GM10248 (cell line): ENCODE results near the gene DIAPH2.
"Not testable (repeated sequence)": the region's sequence is repeated elsewhere in the genome, so short reads cannot be mapped to it uniquely, and the experiment has no call there.

Experiments
- CTCF ChIA-PET: fragments of 300-600 bp; sonication (Branson Sonifier 250); formaldehyde crosslinking; extraction: SDS; loops from one replicate; lab custom pipeline; 2021; ENCODE audit warnings: antibody characterized with exemption; lab: Yijun Ruan, JAX
- POLR2A ChIA-PET: fragments of 350-650 bp; sonication (Branson Sonifier 250); formaldehyde crosslinking; extraction: SDS; loops from one replicate; lab custom pipeline; 2020; ENCODE audit warnings: antibody characterized with exemption; lab: Yijun Ruan, JAX
- DNase-seq: peaks from one replicate; pipeline ENCODE4 v3.0.0; 2012; ENCODE audit errors: extremely low spot score
- TF ChIP-seq, protein P1 (sequence below): IDR thresholded peaks from 2 replicates; pipeline ENCODE4 v1.5.1; 2012; ENCODE audit warnings: mild to moderate bottlenecking, low read depth; ENCODE audit errors: extremely low read depth, missing control alignments, control extremely low read depth

Gene DIAPH2

DNA sequence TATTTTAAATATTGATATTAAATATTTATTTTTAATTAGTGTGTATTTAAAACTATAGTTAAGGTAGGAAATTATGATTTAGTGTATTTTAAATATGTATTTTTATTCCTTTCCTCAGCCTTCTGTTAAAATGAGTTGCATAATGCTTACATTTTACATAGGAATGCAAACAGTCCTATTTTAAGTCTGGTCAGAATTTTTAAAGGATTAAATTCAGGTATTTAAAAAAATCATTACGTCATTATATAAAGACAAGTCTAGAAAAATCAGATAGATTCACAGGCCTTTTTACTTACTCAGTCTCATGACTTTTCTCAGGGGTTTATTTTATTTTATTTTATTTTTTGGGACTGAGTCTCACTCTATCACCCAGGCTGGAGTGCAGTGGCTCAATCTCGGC, 148.7 kb downstream of the DIAPH2 start:
- TF ChIP-seq, protein P1, sequence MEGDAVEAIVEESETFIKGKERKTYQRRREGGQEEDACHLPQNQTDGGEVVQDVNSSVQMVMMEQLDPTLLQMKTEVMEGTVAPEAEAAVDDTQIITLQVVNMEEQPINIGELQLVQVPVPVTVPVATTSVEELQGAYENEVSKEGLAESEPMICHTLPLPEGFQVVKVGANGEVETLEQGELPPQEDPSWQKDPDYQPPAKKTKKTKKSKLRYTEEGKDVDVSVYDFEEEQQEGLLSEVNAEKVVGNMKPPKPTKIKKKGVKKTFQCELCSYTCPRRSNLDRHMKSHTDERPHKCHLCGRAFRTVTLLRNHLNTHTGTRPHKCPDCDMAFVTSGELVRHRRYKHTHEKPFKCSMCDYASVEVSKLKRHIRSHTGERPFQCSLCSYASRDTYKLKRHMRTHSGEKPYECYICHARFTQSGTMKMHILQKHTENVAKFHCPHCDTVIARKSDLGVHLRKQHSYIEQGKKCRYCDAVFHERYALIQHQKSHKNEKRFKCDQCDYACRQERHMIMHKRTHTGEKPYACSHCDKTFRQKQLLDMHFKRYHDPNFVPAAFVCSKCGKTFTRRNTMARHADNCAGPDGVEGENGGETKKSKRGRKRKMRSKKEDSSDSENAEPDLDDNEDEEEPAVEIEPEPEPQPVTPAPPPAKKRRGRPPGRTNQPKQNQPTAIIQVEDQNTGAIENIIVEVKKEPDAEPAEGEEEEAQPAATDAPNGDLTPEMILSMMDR, result no peak
- CTCF ChIA-PET, result no interaction called here
- POLR2A ChIA-PET, result no interaction called here
- no peak for DNase-seq

DNA sequence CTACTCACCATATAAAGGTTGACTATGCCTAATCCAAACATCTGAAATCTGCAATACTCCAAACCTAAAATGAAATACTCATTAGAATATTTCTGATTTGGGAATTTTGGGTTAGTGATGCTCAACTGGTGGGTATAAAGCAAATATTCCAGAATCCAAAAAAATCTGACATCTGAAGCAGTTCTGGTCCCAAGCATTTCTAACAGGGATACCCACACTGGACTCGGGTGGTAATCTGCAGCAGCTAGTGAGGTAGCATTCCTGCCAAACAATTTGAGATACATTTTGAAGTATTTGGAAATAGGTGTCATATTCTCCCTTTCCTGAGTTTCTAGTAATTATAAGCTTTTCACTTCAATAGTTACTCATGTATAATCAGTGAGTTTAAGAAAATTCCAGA, 149.5 kb downstream of the DIAPH2 start:
- no peak for DNase-seq
- ChIA-PET POLR2A (no interaction called here), CTCF (no interaction called here)
- TF ChIP-seq, protein P1, result no peak

DNA sequence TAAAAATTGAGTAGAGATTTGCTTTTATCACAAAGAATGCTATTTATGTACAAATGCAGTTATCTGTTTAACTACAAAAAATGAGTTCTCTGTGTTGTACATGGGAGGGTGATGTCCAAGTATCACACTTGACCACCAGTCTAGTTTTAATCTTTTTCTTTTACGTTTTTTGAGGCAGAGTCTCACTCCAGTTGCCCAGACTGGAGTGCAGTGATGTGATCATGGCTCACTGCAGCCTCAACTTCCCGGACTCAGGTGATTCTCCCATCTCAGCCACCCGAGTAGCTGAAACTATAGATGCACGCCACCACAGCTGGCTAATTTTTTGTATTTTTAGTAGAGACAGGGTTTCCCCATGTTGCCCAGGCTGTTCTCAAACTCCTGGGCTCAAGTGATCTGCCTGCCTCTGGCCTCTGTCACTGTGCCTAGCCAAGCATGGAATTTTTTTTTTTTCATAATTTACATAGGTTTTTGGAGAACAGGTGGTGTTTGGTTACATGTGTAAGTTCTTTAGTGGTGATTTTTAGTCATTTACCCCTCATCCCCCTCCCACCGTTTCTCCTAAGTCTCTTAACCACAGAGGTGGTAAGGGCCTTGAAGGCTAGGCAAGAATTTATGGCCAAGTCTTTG, 151.1 kb downstream of the DIAPH2 start:
- CTCF ChIA-PET, result no interaction called here
- TF ChIP-seq, protein P1, result no peak
- POLR2A ChIA-PET, result no interaction called here
- DNase-seq, result peak; percentile 5

DNA sequence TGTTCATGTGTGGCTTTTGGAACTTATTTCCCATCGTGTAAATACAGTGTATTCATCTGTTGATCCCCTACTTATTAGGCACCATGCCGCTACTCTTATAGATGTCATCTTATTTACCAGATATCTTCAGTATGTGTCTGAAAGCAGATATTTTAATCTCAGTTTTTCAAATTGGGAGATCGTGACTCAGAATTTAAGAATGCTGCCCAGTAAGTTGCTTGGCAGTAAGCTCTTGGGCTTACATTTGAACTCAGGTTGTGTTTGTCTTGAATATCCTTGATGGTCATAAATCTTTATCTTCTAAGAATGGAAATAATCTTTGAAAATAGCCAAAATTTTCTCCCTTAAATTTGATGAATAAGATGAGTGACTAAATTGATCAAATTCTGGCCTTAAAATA, 153.2 kb downstream of the DIAPH2 start:
- TF ChIP-seq, protein P1, result no peak
- CTCF ChIA-PET, result no interaction called here
- POLR2A ChIA-PET, result no interaction called here
- DNase-seq, result no peak

DNA sequence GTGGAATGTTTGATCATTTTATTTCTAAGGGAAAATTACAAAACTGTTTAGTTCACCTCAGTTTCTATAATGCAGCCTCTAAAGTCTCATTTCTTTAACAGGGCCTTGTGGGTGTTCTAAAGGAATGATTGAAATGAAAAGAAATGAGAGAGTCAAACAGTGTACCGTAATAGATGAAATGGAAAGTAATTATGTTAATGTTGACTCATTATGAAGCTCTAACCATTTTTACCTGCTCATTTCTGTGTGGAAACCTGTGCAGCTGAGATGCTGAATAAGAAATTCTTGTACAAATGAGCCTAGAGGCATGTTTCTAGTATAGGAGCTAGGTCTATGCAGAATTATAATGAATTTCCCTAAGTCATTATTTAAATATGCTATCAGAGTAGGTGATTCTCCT, 153.9 kb downstream of the DIAPH2 start:
- POLR2A ChIA-PET, result no interaction called here
- DNase-seq, result no peak
- TF ChIP-seq, protein P1, result no peak
- CTCF ChIA-PET, result interaction anchor here (0.8 kb wide), 1 partner anchor 9 kb away, joined by 3 read pairs; no protein-coding TSS in a partner anchor

DNA sequence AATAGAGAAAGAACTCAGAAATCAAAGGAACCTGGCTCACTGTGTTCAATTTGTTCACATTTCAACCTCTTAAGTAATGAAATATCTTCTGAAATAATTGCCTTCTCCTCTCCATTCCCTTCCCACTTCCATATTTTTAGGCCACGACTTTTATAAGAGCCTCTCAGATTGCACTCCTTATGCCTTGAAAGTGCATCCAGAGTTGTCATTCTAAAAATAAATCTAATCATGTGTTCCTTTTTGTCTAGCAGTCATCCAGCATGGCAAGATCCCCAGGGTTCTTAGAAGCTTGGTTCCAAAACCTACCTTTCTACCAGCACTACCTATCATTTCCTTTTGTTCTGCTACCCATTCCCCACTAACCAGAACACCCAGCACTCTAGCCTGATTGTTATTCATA, 156.7 kb downstream of the DIAPH2 start:
- POLR2A ChIA-PET, result no interaction called here
- DNase-seq, result no peak
- TF ChIP-seq, protein P1, result no peak
- CTCF ChIA-PET, result no interaction called here

DNA sequence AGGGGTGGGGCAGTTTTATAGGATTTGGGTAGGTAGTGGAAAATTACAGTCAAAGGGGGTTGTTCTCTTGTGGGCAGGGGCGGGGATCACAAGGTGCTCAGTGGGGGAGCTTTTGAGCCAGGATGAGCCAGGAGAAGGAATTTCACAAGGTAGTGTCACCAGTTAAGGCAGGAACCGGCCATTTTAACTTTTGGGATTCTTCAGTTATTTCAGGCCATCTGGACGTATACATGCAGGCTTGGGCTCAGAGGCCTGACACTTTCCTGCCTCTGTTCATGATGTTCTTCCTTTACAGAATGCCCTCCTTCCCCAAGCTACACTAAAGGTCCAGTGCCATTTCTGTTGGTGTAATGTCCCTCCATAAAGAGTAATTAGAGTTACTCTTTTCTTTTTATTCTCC, 157.2 kb downstream of the DIAPH2 start:
- CTCF ChIA-PET, DNase-seq, POLR2A ChIA-PET: not testable (repeated sequence)
